ENCODE measurements around the gene CENPF. TPM values are rescaled to one million over a fixed set of nuclear protein-coding genes. Genes with fewer than 3 reads are reported as not detected.
A peak's percentile ranks its signal among the peaks of the same experiment; 100 is the strongest.
"Not testable (repeated sequence)": the region's sequence is repeated elsewhere in the genome, so short reads cannot be mapped to it uniquely, and the experiment has no call there.

Gene CENPF
- total RNA-seq, 3 donors from 2014 or later: 1.3 to 4.0 (median 1.9) TPM

DNA sequence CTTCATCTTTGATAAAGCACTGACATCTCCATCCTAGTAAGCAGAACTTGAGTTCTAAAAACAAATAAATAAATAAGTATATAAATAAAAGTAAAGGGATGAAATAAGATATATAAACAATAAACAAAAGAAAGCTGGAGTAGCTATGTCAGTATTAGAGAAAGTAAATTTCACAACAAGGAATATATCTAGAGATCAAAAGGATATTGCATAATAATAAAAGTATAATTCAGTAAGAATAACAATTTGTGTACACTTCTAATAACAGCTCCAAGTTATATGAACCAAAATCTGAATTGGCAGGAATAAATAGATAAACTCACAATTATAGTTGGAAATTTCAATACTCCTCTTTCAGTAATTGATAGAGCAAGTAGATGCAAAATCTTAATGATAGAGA is 9.8 kb upstream of the CENPF start:
- Histone ChIP-seq H3K4me3 (no peak overlapping the region), H3K27ac (no peak overlapping the region), H3K9me3 (no peaks in the 10 kb centered on the region), H3K27me3 (no peaks in the 10 kb centered on the region), H3K36me3 (no peaks in the 10 kb centered on the region), H3K4me1 (no peaks in the 10 kb centered on the region)
- intact Hi-C loops (cut with DNase I; ENCODE audit: low total_unique reads): no loop called here
- TF ChIP-seq POLR2A (IDR thresholded peaks at IDR 0.05) (no peak), POLR2AphosphoS5 (IDR thresholded peaks at IDR 0.05) (no peak)
- TF ChIP-seq, protein P1, sequence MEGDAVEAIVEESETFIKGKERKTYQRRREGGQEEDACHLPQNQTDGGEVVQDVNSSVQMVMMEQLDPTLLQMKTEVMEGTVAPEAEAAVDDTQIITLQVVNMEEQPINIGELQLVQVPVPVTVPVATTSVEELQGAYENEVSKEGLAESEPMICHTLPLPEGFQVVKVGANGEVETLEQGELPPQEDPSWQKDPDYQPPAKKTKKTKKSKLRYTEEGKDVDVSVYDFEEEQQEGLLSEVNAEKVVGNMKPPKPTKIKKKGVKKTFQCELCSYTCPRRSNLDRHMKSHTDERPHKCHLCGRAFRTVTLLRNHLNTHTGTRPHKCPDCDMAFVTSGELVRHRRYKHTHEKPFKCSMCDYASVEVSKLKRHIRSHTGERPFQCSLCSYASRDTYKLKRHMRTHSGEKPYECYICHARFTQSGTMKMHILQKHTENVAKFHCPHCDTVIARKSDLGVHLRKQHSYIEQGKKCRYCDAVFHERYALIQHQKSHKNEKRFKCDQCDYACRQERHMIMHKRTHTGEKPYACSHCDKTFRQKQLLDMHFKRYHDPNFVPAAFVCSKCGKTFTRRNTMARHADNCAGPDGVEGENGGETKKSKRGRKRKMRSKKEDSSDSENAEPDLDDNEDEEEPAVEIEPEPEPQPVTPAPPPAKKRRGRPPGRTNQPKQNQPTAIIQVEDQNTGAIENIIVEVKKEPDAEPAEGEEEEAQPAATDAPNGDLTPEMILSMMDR (IDR thresholded peaks at IDR 0.05): no peak
- no peak for DNase-seq (ENCODE audit: low spot score in 2 of 2)

DNA sequence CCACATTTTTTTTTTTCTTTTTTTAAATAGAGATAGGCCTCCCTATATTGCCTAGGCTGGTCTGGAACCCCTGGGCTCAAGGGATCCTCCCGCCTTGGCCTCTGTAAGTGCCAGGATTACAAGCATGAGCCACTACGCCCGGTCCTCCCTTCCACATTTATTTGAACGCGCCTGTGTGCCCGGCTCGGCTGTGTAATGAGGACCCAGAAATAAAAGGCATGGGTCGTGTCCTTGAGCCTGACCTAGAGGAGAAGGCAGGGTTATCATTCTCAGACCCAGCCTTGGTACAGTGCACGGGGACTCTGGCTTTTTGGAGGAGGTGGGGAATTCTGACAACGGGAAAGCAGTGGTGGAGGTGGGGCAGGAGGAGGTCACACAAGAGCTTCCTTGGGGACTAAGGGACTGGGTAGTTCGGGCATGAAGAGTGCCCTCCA is 841 bp downstream of the CENPF start:
- TF ChIP-seq, protein P1 (IDR thresholded peaks at IDR 0.05): no peak
- TF ChIP-seq POLR2A (IDR thresholded peaks at IDR 0.05) (no peak), POLR2AphosphoS5 (IDR thresholded peaks at IDR 0.05) (no peak)
- H3K36me3 ChIP-seq: no peaks in the 10 kb centered on the region
- H3K27me3 ChIP-seq: no peaks in the 10 kb centered on the region
- intact Hi-C loops (cut with DNase I; ENCODE audit: low total_unique reads): no loop called here
- H3K4me3 ChIP-seq: peak overlapping the region; percentile 71 to 97 (median 77)
- no peaks in the 10 kb centered on the region for H3K4me1 ChIP-seq
- no peaks in the 10 kb centered on the region for H3K9me3 ChIP-seq
- H3K27ac ChIP-seq: no peak overlapping the region
- no peak for DNase-seq (ENCODE audit: low spot score in 2 of 2)

DNA sequence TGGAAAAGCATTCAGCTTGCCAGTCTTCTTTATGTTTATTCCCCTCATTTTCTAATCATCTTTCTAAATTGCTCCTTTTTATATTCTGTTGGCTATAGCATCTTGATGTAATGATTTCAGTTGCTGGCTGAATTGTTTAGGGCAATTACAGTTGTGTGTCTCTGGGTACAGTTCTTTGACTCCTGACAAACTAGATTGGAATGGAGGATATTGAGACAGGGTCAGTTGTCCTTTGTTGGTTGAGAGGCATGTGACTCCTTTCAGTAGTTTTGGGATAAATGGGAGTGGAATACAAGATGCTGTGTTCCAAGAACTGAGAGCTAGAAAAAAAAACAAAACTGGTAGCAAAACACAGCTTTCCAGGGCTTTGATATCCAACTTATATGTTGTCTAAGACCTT is 1.5 kb downstream of the CENPF start:
- no peak for DNase-seq (ENCODE audit: low spot score in 2 of 2)
- intact Hi-C loops (cut with DNase I; ENCODE audit: low total_unique reads): no loop called here
- H3K27ac ChIP-seq: no peak overlapping the region

DNA sequence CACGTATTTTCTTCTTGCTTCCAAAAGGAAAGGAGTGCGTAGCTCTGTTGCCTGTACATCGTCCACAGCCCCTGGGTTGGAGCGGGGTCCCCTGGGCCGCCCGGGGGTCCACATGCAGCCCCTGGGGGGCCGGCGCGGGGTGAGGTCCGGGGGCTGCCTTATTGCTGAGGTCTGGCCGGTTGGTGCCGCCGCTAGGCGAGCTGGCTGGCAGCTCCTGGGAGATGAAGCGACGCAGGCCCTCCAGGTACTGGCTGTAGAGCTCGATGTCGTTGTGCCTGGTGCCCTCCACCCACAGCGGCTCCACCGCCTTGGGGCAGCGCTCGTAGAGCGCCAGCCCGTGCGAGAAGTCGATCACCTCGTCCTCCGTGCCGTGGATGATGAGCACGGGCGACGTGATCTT is 2.5 kb downstream of the CENPF start:
- H3K27ac ChIP-seq; H3K9me3 ChIP-seq; intact Hi-C loops (cut with DNase I; ENCODE audit: low total_unique reads); H3K27me3 ChIP-seq; H3K4me1 ChIP-seq; H3K36me3 ChIP-seq; H3K4me3 ChIP-seq; DNase-seq (ENCODE audit: low spot score in 2 of 2): not testable (repeated sequence)

More for the DNA sequence above, 1.5 kb downstream of the CENPF start:
- Histone ChIP-seq H3K4me1 (no peaks in the 10 kb centered on the region), H3K27me3 (no peaks in the 10 kb centered on the region), H3K9me3 (no peaks in the 10 kb centered on the region), H3K36me3 (no peaks in the 10 kb centered on the region), H3K4me3 (no peak overlapping the region)
- TF ChIP-seq POLR2A (IDR thresholded peaks at IDR 0.05) (no peak), POLR2AphosphoS5 (IDR thresholded peaks at IDR 0.05) (no peak)
- TF ChIP-seq, protein P1 (IDR thresholded peaks at IDR 0.05): no peak

DNA sequence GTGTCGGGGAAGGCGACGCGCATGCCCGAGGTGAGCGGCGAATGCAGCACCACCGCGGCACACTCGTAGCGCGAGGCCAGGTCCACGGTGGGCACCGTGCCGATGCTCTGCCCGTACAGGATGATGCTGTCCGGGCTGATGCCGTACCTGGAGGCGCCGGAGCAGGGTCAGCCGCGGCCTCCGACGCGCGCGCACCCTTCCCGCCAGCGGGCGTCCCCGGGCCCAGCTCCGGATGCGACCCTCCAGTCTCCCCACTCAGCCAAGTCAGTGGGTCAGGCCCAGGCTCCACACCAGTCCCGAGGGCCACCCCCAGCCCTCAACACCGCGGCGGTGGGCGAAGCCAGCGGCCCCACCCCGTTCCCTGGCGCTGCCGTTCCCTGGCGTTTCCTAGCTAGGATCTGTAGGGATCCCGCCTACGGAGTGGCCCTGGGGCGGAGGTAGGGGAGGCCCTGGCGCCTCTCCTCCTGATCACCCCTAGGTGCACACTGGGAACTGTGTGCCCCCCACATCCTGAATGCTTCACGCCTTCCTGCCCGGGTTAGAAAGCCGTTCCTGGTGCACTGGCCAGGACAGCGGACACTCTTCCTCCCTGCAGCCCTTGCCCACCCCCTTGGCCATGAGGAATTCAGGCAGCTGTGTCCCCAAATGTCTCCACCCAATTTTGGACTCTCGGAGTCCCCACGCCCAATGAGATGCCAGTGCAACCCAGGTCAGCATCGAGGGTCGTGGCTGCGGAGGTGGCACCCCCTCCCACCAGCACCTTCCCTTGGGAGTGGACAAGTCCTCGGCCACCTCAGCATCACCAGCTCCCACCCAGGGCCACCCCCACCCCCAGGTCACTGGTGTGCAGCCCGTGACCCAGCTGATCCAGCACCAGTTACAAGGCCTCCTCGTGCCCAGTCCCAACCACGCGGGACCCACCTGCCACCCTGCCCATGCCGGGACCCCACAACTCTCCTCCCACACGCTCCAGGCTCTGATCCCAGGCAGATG is 3.2 kb downstream of the CENPF start:
- H3K4me1 ChIP-seq; intact Hi-C loops (cut with DNase I; ENCODE audit: low total_unique reads); H3K36me3 ChIP-seq; H3K4me3 ChIP-seq; H3K27ac ChIP-seq; H3K27me3 ChIP-seq; DNase-seq (ENCODE audit: low spot score in 2 of 2); H3K9me3 ChIP-seq: not testable (repeated sequence)

DNA sequence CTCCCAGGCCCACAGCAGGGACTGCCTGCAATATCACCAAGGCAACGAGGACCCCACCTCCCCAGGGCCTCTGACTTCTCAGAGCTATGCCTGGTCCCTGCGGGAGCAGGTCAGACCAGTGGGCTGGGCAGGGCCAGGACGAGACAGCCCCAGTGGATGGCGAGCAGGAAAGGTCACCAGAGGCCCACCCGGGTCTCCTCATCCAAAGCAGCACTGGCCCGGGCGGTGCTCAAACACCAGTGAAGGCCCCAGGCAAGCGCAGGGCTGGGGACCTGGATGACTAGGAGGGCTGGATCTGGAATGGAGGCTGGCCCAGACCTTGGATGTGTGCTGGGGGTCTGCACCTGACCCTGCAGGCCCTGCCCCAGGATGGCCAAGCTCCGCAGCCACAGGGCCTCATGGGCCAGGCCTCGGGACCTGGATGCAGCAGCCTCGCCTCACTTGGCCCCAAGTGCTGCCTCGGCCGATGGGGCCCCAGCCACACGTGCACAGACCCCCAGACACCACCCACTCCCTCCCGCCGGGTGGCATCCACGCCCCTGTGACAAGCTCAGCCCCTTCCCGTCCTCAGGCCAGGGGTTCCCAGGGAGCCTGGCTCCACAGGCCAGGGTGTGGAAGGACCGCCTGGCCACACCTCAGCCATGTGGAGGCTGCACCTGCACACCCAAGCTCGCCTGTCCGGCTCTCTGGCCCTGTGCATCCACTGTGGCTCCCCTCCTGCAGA is 4.7 kb downstream of the CENPF start:
- H3K27ac ChIP-seq; H3K9me3 ChIP-seq; H3K4me3 ChIP-seq; H3K27me3 ChIP-seq; intact Hi-C loops (cut with DNase I; ENCODE audit: low total_unique reads); H3K4me1 ChIP-seq; DNase-seq (ENCODE audit: low spot score in 2 of 2); H3K36me3 ChIP-seq: not testable (repeated sequence)

DNA sequence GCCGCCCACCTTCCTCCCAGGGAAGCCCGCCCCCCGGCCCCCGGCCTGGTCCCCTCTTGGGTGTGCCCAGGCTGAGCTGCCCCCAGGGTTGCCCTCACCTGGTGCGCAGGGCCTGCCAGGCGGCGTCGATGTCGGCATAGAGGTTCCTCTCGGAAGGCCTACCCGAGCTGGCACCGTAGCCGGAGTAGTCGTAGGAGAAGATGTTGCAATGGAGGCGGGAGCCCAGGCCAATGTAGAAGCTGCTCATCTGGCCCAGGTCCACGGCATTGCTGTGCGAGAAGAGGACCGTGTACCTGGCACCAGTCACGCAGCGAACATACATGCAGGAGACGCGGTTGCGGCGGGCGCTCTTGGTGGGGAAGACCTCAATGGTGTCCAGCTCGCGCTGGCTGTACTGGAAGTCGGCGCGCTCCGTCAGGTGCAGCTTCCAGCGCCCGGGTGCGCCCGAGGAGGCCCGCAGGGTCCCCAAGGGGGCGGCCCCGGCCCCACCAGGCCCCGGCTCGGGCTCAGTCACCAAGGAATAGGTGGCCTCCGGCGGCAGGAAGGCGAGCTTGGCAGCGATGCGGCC is 5.3 kb downstream of the CENPF start:
- intact Hi-C loops (cut with DNase I; ENCODE audit: low total_unique reads); H3K27ac ChIP-seq; H3K27me3 ChIP-seq; H3K36me3 ChIP-seq; H3K9me3 ChIP-seq; H3K4me1 ChIP-seq; H3K4me3 ChIP-seq; DNase-seq (ENCODE audit: low spot score in 2 of 2): not testable (repeated sequence)

DNA sequence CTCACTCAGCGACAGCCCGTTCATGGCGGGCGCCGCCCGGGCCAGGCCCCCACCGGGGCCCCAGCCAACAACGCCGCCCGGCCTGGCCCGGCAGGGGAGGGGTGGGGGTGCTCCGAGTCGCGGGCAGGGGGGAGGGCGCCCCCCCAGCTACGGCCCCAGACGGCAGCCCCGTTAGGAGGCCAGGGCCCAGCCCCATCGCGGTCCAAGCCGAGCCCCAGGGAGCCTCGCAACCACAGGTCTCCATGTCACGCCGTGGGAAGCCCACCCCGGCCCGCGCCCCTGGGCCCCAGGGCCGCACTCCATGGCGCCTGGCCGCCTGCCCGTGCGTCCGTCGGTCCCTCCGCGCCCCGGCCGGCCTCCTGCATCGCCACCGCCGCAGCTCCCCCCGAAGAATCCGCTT is 5.8 kb downstream of the CENPF start:
- H3K36me3 ChIP-seq; intact Hi-C loops (cut with DNase I; ENCODE audit: low total_unique reads); H3K27ac ChIP-seq; H3K27me3 ChIP-seq; H3K9me3 ChIP-seq; H3K4me3 ChIP-seq; H3K4me1 ChIP-seq; DNase-seq (ENCODE audit: low spot score in 2 of 2): not testable (repeated sequence)
